Thoracic aorta (tissue), 2 donors: Measurements from ENCODE around the gene CD300C. TPM values are rescaled to one million over a fixed set of nuclear protein-coding genes. Genes with fewer than 3 reads are reported as not detected.
A peak's percentile ranks its signal among the peaks of the same experiment; 100 is the strongest.

Experiments used
- ATAC-seq: fragments of 150-250 bp; one replicate; pipeline ENCODE4 v1.8.0; 2017; ENCODE audit warnings: low read depth; ENCODE audit not compliant: insufficient number of reproducible peaks, low FRiP score
- DNase-seq: peaks from one replicate; pipeline ENCODE4 v3.0.0-alpha.2; 2020; ENCODE audit warnings: low spot score
- H3K27ac ChIP-seq, 2 donors: fragments of 200-600 bp; sonication (generic); 1 replicate in 1 of 2; 2 replicates in 1 of 2; pipeline ENCODE4 v1.5.1; 2016; ENCODE audit warnings: mild to moderate bottlenecking in 2 of 2, moderate library complexity in 2 of 2
- H3K27me3 ChIP-seq: fragments of 200-600 bp; sonication (generic); replicated peaks from 2 replicates; pipeline ENCODE4 v1.6.0; 2016; ENCODE audit warnings: mild to moderate bottlenecking; ENCODE audit not compliant: insufficient read depth
- H3K36me3 ChIP-seq: fragments of 200-600 bp; sonication (generic); one replicate; pipeline ENCODE4 v1.5.1; 2016
- H3K4me1 ChIP-seq, 2 donors: fragments of 200-600 bp; sonication (generic); 1 replicate in 1 of 2; 2 replicates in 1 of 2; pipeline versions ENCODE4 v1.5.1 to v1.6.0; 2016; ENCODE audit warnings: low read depth in 2 of 2, mild to moderate bottlenecking in 1 of 2; ENCODE audit not compliant: control insufficient read depth in 1 of 2
- H3K4me3 ChIP-seq: fragments of 200-600 bp; sonication (generic); 2 replicates; pipeline ENCODE4 v1.5.1; 2016; ENCODE audit warnings: mild to moderate bottlenecking
- H3K9me3 ChIP-seq: fragments of 200-600 bp; sonication (generic); 2 replicates; pipeline ENCODE4 v1.5.1; 2016
- total RNA-seq, 2 donors: library from RNA; depleted of rRNA; stranded (reverse); fragments of >200 nt; gene quantifications; one replicate each; pipeline versions ENCODE4 v1.1.0 to v1.2.3, GENCODE V29; 2016
- TF ChIP-seq, protein P1 (sequence below): fragments of 200-600 bp; sonication (generic); IDR thresholded peaks from one replicate; pipeline ENCODE4 v1.5.1; 2019; ENCODE audit warnings: antibody characterized with exemption

CD300C gene
- total RNA-seq, 2 donors from 2014 or later: 2.5 to 4.3 TPM

DNA sequence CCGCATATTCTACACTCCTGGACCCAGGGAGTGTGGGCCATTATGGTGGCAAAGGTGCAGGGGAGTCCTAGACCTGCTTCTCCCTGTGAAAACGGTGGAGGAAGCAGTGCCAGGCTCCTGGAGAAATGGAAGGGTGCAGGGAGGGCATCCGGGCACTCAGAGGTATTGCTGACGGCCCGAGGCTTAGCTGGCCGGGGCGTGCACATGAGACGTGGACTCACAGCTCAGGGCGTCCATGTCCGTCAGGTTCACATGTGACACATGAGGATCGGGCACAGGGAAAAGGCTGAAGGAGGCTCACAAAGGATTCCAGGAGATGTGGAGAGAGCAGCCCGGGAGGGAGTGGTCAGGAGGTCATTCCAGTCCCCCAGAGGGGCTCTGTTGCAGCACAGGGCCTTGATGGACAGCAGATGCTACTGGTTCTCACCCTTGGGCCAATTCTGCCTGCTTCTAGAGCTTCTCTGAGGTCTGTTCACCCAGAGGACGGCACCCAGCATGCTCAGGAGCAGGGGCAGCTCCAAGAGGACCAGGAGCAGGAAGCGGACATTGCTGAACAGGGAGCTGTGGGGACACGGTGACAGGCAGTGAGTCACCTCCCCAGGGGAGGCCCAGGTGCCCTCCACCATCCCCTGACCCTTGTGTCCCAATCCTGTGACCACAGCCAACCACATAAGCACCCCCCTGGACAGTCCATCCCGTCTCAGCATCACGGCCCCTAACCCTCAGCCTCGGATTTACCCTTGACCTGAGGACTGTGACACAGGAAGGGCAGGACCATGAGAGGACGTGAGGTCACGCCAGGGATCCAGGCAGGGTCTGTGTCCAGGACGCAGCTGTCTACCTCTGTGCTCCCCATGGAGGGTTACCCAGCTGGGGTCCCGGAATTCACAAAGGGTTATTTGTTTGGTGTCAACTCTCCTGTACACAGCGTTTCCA, 4.5 kb downstream of the CD300C start:
- no peaks in the 10 kb centered on the region for H3K27me3 ChIP-seq
- TF ChIP-seq, protein P1, sequence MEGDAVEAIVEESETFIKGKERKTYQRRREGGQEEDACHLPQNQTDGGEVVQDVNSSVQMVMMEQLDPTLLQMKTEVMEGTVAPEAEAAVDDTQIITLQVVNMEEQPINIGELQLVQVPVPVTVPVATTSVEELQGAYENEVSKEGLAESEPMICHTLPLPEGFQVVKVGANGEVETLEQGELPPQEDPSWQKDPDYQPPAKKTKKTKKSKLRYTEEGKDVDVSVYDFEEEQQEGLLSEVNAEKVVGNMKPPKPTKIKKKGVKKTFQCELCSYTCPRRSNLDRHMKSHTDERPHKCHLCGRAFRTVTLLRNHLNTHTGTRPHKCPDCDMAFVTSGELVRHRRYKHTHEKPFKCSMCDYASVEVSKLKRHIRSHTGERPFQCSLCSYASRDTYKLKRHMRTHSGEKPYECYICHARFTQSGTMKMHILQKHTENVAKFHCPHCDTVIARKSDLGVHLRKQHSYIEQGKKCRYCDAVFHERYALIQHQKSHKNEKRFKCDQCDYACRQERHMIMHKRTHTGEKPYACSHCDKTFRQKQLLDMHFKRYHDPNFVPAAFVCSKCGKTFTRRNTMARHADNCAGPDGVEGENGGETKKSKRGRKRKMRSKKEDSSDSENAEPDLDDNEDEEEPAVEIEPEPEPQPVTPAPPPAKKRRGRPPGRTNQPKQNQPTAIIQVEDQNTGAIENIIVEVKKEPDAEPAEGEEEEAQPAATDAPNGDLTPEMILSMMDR: no peak
- no peaks in the 10 kb centered on the region for H3K4me1 ChIP-seq
- H3K4me3 ChIP-seq: no peak overlapping the region
- H3K36me3 ChIP-seq: no peaks in the 10 kb centered on the region
- no peak overlapping the region for H3K27ac ChIP-seq
- no peaks in the 10 kb centered on the region for H3K9me3 ChIP-seq
- ATAC-seq (no peak), DNase-seq (no peak)

DNA sequence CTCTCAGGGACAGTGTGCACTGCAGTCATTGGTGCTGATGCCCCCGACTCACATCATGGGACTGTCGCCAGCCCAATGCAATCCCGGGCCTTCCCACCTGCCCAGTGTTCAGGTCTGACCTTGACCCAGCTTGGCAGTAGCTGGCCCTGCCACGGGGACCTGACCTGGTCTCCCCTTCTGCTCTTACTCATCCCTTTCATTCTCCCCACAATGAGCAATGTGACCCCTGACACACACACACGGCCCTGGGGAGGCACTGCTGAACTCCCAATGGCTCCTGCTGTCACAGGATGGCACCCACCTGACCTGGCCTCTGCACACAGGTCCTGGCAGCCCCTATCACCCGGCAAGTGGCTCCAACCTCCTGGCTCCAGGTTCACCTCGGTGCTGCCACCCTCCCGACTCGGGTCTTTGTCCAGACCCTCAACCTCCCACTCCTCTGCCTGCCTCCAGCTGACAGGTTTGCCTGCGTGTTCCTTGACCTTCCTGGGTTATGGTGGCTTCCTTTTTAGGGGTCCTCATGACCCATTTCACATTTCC, 6.6 kb downstream of the CD300C start:
- no peak for DNase-seq
- H3K36me3 ChIP-seq: no peaks in the 10 kb centered on the region
- H3K4me1 ChIP-seq: no peaks in the 10 kb centered on the region
- no peak for ATAC-seq
- H3K9me3 ChIP-seq: no peaks in the 10 kb centered on the region
- H3K4me3 ChIP-seq: no peak overlapping the region
- TF ChIP-seq, protein P1: no peak
- H3K27me3 ChIP-seq: no peaks in the 10 kb centered on the region
- H3K27ac ChIP-seq: no peak overlapping the region

DNA sequence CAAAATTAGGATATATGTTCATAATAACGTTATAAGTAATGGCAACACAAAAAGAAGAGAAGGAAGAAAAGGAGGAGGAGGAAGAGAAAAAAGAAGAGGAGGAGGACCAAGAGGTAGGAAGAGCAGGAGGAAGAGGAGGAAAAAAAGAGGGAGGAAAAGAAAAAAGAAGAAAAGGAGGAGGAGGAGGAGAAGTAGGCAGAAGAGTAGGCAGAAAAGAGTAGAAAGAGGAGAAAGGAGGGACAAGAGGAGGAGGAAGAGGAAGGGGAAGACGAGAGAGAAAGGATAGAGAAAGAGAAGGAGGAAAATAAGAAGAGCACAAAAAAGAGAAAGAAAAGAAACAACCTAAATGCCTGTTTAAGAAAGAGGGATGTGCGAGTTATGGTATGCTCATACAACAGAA, 9.0 kb downstream of the CD300C start:
- no peaks in the 10 kb centered on the region for H3K36me3 ChIP-seq
- no peak overlapping the region for H3K27ac ChIP-seq
- no peak overlapping the region for H3K4me3 ChIP-seq
- no peaks in the 10 kb centered on the region for H3K27me3 ChIP-seq
- DNase-seq (no peak), ATAC-seq (no peak)
- TF ChIP-seq, protein P1: no peak
- H3K9me3 ChIP-seq: no peaks in the 10 kb centered on the region
- no peaks in the 10 kb centered on the region for H3K4me1 ChIP-seq

DNA sequence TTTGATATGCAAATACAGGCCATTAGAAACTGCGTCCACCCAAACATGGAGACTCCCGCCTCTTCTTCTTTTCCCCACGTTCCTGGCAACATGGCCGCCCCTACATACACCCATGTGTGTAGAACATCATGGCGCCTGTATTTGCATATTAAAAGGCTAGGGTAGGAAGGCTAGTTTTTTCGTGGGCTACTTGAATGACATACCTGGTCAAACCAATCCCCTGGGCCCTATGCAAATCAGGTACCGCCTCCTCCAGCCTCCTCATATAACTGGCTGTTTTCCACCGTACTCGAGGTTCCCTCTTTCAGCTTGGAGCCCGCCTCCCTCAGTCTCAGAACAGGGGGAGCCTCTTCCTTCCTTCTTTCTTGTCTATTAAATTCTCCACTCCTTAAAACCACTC, 13.8 kb downstream of the CD300C start:
- no peak for DNase-seq
- H3K27ac ChIP-seq: no peak overlapping the region

DNA sequence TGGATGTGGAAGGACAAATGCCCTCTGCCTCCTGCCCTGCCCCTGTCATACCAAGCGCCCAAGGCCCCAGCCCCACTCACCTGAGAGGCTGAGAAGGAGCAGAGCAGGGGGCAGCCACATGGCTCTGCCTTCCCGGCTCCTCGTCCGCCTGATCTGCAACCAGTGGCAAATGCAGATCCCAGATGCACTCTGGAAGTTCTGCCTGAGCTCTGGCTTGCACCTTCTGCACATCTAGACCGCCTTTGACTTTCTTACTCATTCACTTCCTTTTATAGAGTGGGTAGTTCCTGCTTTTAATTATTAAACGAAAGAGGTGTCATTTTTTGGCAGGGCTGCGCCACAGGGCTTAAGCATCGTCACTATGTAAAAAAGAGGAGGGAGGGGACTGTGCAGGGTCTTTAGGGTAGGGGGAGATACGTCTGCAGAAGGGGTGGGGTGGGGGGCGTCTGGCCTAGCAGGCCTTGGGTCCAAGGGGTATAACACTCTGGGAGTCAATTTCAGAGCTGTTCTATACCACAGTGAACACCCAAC, 14.6 kb downstream of the CD300C start, which contains the start of gene CD300LB:
CD300LB (minus strand) TSS at position 245 of the 531 bp plus-strand sequence; CDS start at position 120, 125 bp downstream.
- Histone ChIP-seq H3K27ac (no peak within 1 kb of the TSS), H3K27me3 (no peaks in the 10 kb centered on the region), H3K36me3 (no peaks in the 10 kb centered on the region), H3K4me3 (peak within 1 kb of the TSS; percentile 38), H3K4me1 (no peaks in the 10 kb centered on the region), H3K9me3 (no peaks in the 10 kb centered on the region)
- TF ChIP-seq, protein P1: no peak
- DNase-seq: no peak
- ATAC-seq: no peak

More for the DNA sequence above, 13.8 kb downstream of the CD300C start:
- no peak for ATAC-seq
- peak overlapping the region; percentile 38 for H3K4me3 ChIP-seq
- TF ChIP-seq, protein P1: no peak
- H3K4me1 ChIP-seq: no peaks in the 10 kb centered on the region
- no peaks in the 10 kb centered on the region for H3K9me3 ChIP-seq
- no peaks in the 10 kb centered on the region for H3K27me3 ChIP-seq
- no peaks in the 10 kb centered on the region for H3K36me3 ChIP-seq
